ENCODE measurements around the gene ZNG1F. TPM values are rescaled to one million over a fixed set of nuclear protein-coding genes. Genes with fewer than 3 reads are reported as not detected.
"Not testable (repeated sequence)": the region's sequence is repeated elsewhere in the genome, so short reads cannot be mapped to it uniquely, and the experiment has no call there.

Gene ZNG1F
- total RNA-seq (2012; rRNA removed) (3.4 and 6.1 TPM in 2 replicates), polyA plus RNA-seq (2012; rRNA removed) (4.4 and 6.5 TPM in 2 replicates), Bru-seq, nascent RNA (percentile 57 among the genes with signal in this experiment), BruChase-seq, experiment 1, labeled RNA remaining after a 6-hour chase (percentile 50 among the genes with signal in this experiment), BruChase-seq, experiment 2, labeled RNA remaining after a 2-hour chase (percentile 57 among the genes with signal in this experiment)
- 4.4 and 12.3 TPM in 2 replicates for polyA plus RNA-seq (2012; cell fraction: cytosol; rRNA removed)
- 5.1 and 42.7 TPM in 2 replicates for polyA plus RNA-seq (2012; cell fraction: nucleus; rRNA removed; ENCODE audit: low replicate concordance)
- long read RNA-seq, partial matches to known transcripts, result 5 of 15 reads
- long read RNA-seq, other reads (novel, unspliced or antisense), result 10 of 15 reads

DNA sequence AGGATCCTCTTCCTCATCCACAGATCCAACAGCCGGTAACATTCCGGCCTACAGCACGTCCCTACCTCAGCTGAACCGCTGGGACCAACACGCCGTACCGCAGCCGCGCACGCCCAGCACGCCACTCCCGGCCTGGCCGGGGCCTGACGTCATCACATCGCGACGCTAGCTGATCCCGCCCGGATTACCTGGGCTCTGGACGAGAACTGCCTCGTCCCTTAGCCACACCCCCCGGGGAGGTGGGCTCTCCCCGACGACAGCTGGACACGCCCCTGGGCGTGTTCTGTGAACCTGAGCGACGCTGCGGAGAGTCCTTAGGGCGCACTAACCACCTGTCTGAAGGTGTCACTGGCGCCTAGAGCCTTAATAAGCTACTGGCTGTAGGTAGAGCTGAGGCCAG is at the start of gene ZNG1F:
TSS of gene ZNG1F (minus strand) at position 101 of the 400 bp plus-strand sequence. CDS start at position 42, 59 bp downstream.
- H2BK15ac ChIP-seq (ENCODE audit: low read depth, low read length); dilution Hi-C loops (cut with HindIII; ENCODE audit: low sequenced_read_pairs, unreplicated experiment); POLR2A ChIA-PET (ENCODE audit: unreplicated experiment); H2BK5ac ChIP-seq (ENCODE audit: low read depth, low read length, poor library complexity, severe bottlenecking); H3K4me2 ChIP-seq (ENCODE audit: low read depth, low read length); CTCF ChIA-PET; H3K14ac ChIP-seq (replicated peaks; ENCODE audit: low read depth, low read length); H4K91ac ChIP-seq (ENCODE audit: insufficient read depth, low read depth, low read length); H4K8ac ChIP-seq (ENCODE audit: low read depth in 2 of 2, low read length in 2 of 2); H3K36me3 ChIP-seq (ENCODE audit: control insufficient read depth, insufficient read depth, low read length); H2BK120ac ChIP-seq (ENCODE audit: low read depth, low read length); H3K9me1 ChIP-seq (ENCODE audit: insufficient read depth, low read length); H3K23ac ChIP-seq (ENCODE audit: low read depth, low read length); intact Hi-C loops (cut with micrococcal nuclease); H3K27me3 ChIP-seq (ENCODE audit: control insufficient read depth, insufficient read depth, low read length); ATAC-seq (ENCODE audit: low read depth); H3K18ac ChIP-seq (ENCODE audit: low read depth, low read length); H3K4ac ChIP-seq (ENCODE audit: low read depth, low read length); H3K79me1 ChIP-seq (ENCODE audit: low read depth in 1 of 2, low read length in 2 of 2); H2BK20ac ChIP-seq (ENCODE audit: low read depth, low read length); H3K27ac ChIP-seq (ENCODE audit: insufficient read depth, low read length); H4K20me1 ChIP-seq (ENCODE audit: insufficient read depth, low read length); H2AK9ac ChIP-seq (replicated peaks; ENCODE audit: low read depth, low read length, poor library complexity); H3K56ac ChIP-seq (ENCODE audit: extremely low read depth, insufficient read depth, low read length); H4K5ac ChIP-seq (ENCODE audit: low read depth, low read length); H2AFZ ChIP-seq (replicated peaks; ENCODE audit: low read length, poor library complexity); H3K4me3 ChIP-seq (ENCODE audit: insufficient read depth, low read depth, low read length); DNase-seq; in situ Hi-C loops (cut with MboI; ENCODE audit: low sequenced_read_pairs); H2AK5ac ChIP-seq (ENCODE audit: low read depth, low read length); H3K9me3 ChIP-seq (ENCODE audit: control insufficient read depth, insufficient read depth, low read length); H3K4me1 ChIP-seq (ENCODE audit: control insufficient read depth, insufficient read depth, low read length); BruUV-seq (replicated peaks); H3K9ac ChIP-seq (ENCODE audit: low read depth, low read length): not testable (repeated sequence)
- WGBS, 2 experiments (ENCODE audit: extremely low coverage in 2 of 2, insufficient read length in 1 of 2), result no CpG with 5 or more reads among the region's 31 CpGs

DNA sequence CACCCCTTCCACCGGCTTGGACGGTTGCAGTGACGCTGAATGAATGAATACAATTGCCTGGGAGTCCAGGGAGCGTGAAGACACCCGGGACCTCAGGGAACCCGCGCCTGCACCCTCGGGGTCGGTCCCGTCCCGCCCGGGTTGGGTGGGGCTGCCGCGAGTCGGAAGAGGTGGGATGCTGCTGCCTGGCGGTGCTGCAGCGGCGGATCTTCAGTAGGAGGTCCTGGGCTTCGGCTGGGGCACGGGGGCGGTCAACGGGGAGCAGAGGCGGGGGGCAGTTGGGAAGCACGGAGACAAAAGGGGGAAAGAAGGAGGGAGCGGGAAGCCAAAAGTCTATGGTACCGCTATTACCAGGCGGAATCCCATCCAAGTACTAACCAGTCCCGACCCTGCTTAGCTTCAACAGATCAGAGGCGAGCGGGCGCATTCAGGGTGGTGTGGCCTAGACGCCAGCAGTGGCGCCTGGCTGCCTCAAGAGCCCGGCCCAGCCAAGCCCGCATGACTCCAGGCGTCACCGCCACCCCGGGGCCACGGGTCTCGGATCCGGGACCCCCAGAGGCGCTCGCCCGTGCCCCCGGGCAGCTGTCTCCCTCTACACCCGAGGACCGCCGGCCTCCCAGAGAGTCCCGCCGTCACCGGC is 48.1 kb upstream of the ZNG1F start:
- H3K4me1 ChIP-seq (ENCODE audit: control insufficient read depth, insufficient read depth, low read length); BruUV-seq (replicated peaks): not testable (repeated sequence)

More for the DNA sequence above, 48.1 kb upstream of the ZNG1F start:
- H3K9ac ChIP-seq (ENCODE audit: low read depth, low read length); intact Hi-C loops (cut with micrococcal nuclease); H4K8ac ChIP-seq (ENCODE audit: low read depth in 2 of 2, low read length in 2 of 2); H3K36me3 ChIP-seq (ENCODE audit: control insufficient read depth, insufficient read depth, low read length); ATAC-seq (ENCODE audit: low read depth); DNase-seq; H3K23ac ChIP-seq (ENCODE audit: low read depth, low read length); H3K14ac ChIP-seq (replicated peaks; ENCODE audit: low read depth, low read length); H2AK9ac ChIP-seq (replicated peaks; ENCODE audit: low read depth, low read length, poor library complexity); dilution Hi-C loops (cut with HindIII; ENCODE audit: low sequenced_read_pairs, unreplicated experiment); CTCF ChIA-PET; H2BK15ac ChIP-seq (ENCODE audit: low read depth, low read length); H2AK5ac ChIP-seq (ENCODE audit: low read depth, low read length); H3K9me3 ChIP-seq (ENCODE audit: control insufficient read depth, insufficient read depth, low read length); H2BK20ac ChIP-seq (ENCODE audit: low read depth, low read length); H3K27me3 ChIP-seq (ENCODE audit: control insufficient read depth, insufficient read depth, low read length); H3K4ac ChIP-seq (ENCODE audit: low read depth, low read length); H4K20me1 ChIP-seq (ENCODE audit: insufficient read depth, low read length); POLR2A ChIA-PET (ENCODE audit: unreplicated experiment); H3K79me1 ChIP-seq (ENCODE audit: low read depth in 1 of 2, low read length in 2 of 2); H4K5ac ChIP-seq (ENCODE audit: low read depth, low read length); H3K18ac ChIP-seq (ENCODE audit: low read depth, low read length); H2BK5ac ChIP-seq (ENCODE audit: low read depth, low read length, poor library complexity, severe bottlenecking); H3K4me2 ChIP-seq (ENCODE audit: low read depth, low read length); H3K56ac ChIP-seq (ENCODE audit: extremely low read depth, insufficient read depth, low read length); H4K91ac ChIP-seq (ENCODE audit: insufficient read depth, low read depth, low read length); H2BK120ac ChIP-seq (ENCODE audit: low read depth, low read length); H3K9me1 ChIP-seq (ENCODE audit: insufficient read depth, low read length); in situ Hi-C loops (cut with MboI; ENCODE audit: low sequenced_read_pairs); H2AFZ ChIP-seq (replicated peaks; ENCODE audit: low read length, poor library complexity): not testable (repeated sequence)
- peak overlapping the region; percentile 62; the same call in 1 of the 2 replicates for H3K27ac ChIP-seq (ENCODE audit: insufficient read depth, low read length)
- H3K4me3 ChIP-seq (ENCODE audit: insufficient read depth, low read depth, low read length), result peak overlapping the region; percentile 36; the same call in 1 of the 2 replicates
- no CpG with 5 or more reads among the region's 51 CpGs for WGBS, 2 experiments (ENCODE audit: extremely low coverage in 2 of 2, insufficient read length in 1 of 2)

Data from IMR-90 (cell line).